ENCODE results near the gene BEGAIN. TPM values are rescaled to one million over a fixed set of nuclear protein-coding genes. Genes with fewer than 3 reads are reported as not detected.

Gene BEGAIN
- total and polyA plus RNA-seq, 12 donors = 0.20 to 4.3 (median 0.83) TPM

DNA sequence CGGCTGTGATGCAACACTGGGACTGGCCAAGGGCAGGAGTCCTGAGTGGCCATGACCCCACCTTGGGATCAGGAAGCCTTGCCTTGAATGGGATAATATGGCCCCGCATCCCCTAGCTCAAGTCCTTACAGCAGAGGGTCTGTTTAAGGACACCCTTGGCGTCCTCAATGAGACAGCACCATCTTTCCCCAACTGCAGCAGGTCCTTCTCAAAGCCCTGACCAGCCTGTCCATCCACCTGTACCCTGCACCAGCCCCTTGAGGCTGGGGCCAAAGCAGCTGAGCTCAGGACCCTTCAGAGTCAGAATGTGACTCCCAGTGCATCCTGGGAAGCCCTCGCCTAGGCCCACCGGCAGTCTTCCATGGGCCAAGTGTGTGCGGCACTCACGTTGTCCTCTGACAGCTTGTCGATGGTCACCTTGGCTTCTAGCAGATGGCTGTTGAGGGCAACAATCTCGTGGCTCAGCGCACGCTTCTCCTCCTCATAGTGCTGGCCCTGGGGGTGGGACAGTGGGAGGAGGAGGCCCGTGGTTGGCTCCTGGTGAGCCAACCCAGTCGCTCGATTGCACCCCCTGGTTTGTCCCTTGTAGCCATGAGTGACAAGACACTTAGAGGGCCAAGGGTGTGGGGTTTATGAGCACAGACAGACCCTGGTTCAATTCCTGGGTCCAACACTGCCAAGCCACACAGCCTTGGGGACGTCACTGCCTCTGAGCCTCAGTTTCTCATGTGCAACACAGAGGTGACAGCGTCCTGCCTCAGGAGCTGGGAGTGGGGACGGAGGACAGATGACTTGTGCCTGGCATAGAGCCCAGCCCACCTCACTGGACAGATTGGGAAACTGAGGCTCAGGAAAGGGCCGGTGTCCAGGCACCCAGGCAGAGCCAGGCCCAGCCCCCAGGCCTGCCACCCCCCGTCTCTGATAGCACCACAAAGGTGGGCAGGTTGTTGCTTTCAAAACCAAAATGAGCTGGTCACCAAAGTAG is 43.5 kb downstream of the BEGAIN start:
- ATAC-seq = no peak
- Histone ChIP-seq H3K4me3 (no peak overlapping the region), H3K9me3 (no peaks in the 10 kb centered on the region), H3K36me3 (no peaks in the 10 kb centered on the region), H3K27ac (no peak overlapping the region), H3K4me1 (peaks cover 0 to 24% (median 0%) of the 10 kb centered on the region in 9 donors), H3K27me3 (no peaks in the 10 kb centered on the region)
- intact Hi-C loops (cut with DNase I) = loop anchor here in 1 of 10 donors (10.0 kb wide), 2 partner anchors 159 to 1211 kb away; no protein-coding TSS in a partner anchor
- TF ChIP-seq CTCF (IDR thresholded peaks at IDR 0.05) = no peak
- WGBS, 2 donors = 88 to 91% methylated on average over 19 of the region's 19 CpGs
- no peak for DNase-seq

GRCh38 chr14:100542619-100543205 is 44.5 kb downstream of the BEGAIN start:
- Histone ChIP-seq H3K4me1 (peaks cover 0 to 16% (median 0%) of the 10 kb centered on the region in 9 donors), H3K4me3 (no peak overlapping the region), H3K9me3 (no peaks in the 10 kb centered on the region), H3K27me3 (no peaks in the 10 kb centered on the region), H3K36me3 (no peaks in the 10 kb centered on the region), H3K27ac (no peak overlapping the region)
- intact Hi-C loops (cut with DNase I) = loop anchor here in 1 of 10 donors (10.0 kb wide), 2 partner anchors 158 to 1212 kb away; no protein-coding TSS in a partner anchor
- WGBS, 2 donors = 89 to 90% methylated on average over 12 of the region's 12 CpGs
- DNase-seq (no peak), ATAC-seq (no peak)
- TF ChIP-seq CTCF (IDR thresholded peaks at IDR 0.05) = no peak

- 87% methylated on average over 24 of the region's 24 CpGs for WGBS, 2 donors
- no peaks in the 10 kb centered on the region for H3K9me3 ChIP-seq
- peaks cover 0 to 8% (median 0%) of the 10 kb centered on the region in 9 donors for H3K4me1 ChIP-seq
- ATAC-seq (no peak), DNase-seq (no peak)
- no peak overlapping the region for H3K27ac ChIP-seq
- no peak for TF ChIP-seq CTCF (IDR thresholded peaks at IDR 0.05)
- H3K4me3 ChIP-seq = no peak overlapping the region
- intact Hi-C loops (cut with DNase I) = loop anchor here in 1 of 10 donors (10.0 kb wide), 2 partner anchors 157 to 1213 kb away; no protein-coding TSS in a partner anchor
- no peaks in the 10 kb centered on the region for H3K27me3 ChIP-seq
- no peaks in the 10 kb centered on the region for H3K36me3 ChIP-seq
Observed at GRCh38 chr14:100541621-100542560, 45.3 kb downstream of the BEGAIN start.
